Measurements from ENCODE around the gene DOP1A.
"Not testable (repeated sequence)": the region's sequence is repeated elsewhere in the genome, so short reads cannot be mapped to it uniquely, and the experiment has no call there.

The DOP1A gene

GRCh38 chr6:83182114-83182513, 114.6 kb downstream of the DOP1A start:
- no CpG with 5 or more reads among the region's 1 CpG for WGBS, 2 experiments (ENCODE audit: insufficient coverage in 2 of 2)
- no peaks in the 10 kb centered on the region for H3K9me3 ChIP-seq (ENCODE audit: control insufficient read depth, low read length)
- H3K4me3 ChIP-seq (ENCODE audit: extremely low read depth, insufficient read depth, low read length, poor library complexity, severe bottlenecking): no peak overlapping the region
- H3K27ac ChIP-seq (ENCODE audit: low read depth, low read length, severe bottlenecking): no peak overlapping the region
- peaks cover 14% of the 10 kb centered on the region for H3K4me1 ChIP-seq (ENCODE audit: control insufficient read depth, insufficient read depth, low read length, poor library complexity, severe bottlenecking)
- H3K36me3 ChIP-seq (ENCODE audit: control insufficient read depth, insufficient read depth, low read length): peaks cover 82% of the 10 kb centered on the region

- 78 to 92% methylated on average over 4 to 8 of the region's 9 CpGs for WGBS, 2 experiments (ENCODE audit: insufficient coverage in 2 of 2)
Observed at GRCh38 chr6:83183082-83183828, 115.8 kb downstream of the DOP1A start.

GRCh38 chr6:83185096-83185495, 117.6 kb downstream of the DOP1A start:
- Histone ChIP-seq H3K4me1 (ENCODE audit: control insufficient read depth, insufficient read depth, low read length, poor library complexity, severe bottlenecking) (peaks cover 14% of the 10 kb centered on the region), H3K9me3 (ENCODE audit: control insufficient read depth, low read length) (no peaks in the 10 kb centered on the region), H3K36me3 (ENCODE audit: control insufficient read depth, insufficient read depth, low read length) (peaks cover 86% of the 10 kb centered on the region), H3K27ac (ENCODE audit: low read depth, low read length, severe bottlenecking) (no peak overlapping the region), H3K4me3 (ENCODE audit: extremely low read depth, insufficient read depth, low read length, poor library complexity, severe bottlenecking) (no peak overlapping the region)
- WGBS, 2 experiments (ENCODE audit: insufficient coverage in 2 of 2): 94% methylated on average over 2 of the region's 2 CpGs; no CpG with 5 or more reads in 1 of the 2 experiments

More at GRCh38 chr6:83183082-83183828, 115.8 kb downstream of the DOP1A start:
- H3K27ac ChIP-seq (ENCODE audit: low read depth, low read length, severe bottlenecking): peak overlapping the region; percentile 88
- H3K9me3 ChIP-seq (ENCODE audit: control insufficient read depth, low read length): no peaks in the 10 kb centered on the region
- H3K4me1 ChIP-seq (ENCODE audit: control insufficient read depth, insufficient read depth, low read length, poor library complexity, severe bottlenecking): peaks cover 14% of the 10 kb centered on the region
- H3K4me3 ChIP-seq (ENCODE audit: extremely low read depth, insufficient read depth, low read length, poor library complexity, severe bottlenecking): no peak overlapping the region
- peaks cover 82% of the 10 kb centered on the region for H3K36me3 ChIP-seq (ENCODE audit: control insufficient read depth, insufficient read depth, low read length)

DNA sequence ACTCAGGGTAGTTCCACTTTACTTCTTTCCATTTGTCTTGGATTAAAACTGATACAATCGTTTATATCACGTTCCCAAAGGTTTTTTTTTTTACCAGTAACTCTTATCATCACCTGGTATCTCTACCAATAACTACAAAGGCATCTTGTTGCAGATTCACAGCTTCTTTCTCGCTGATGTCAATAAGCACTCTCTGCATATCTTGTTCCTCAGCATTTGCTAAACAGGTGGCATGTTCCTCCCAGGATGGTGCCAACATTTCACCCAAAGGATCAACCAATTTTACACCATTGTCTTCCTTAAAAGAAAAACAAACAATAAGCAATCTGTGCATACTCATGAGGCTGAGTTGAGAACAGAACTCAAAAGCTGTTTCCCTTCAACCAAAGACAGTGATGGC, 121.0 kb downstream of the DOP1A start:
- no peak overlapping the region for H3K27ac ChIP-seq (ENCODE audit: low read depth, low read length, severe bottlenecking)
- H3K4me3 ChIP-seq (ENCODE audit: extremely low read depth, insufficient read depth, low read length, poor library complexity, severe bottlenecking): no peak overlapping the region
- no peaks in the 10 kb centered on the region for H3K9me3 ChIP-seq (ENCODE audit: control insufficient read depth, low read length)
- H3K36me3 ChIP-seq (ENCODE audit: control insufficient read depth, insufficient read depth, low read length): peaks cover 72% of the 10 kb centered on the region
- 84 to 85% methylated on average over 1 to 3 of the region's 3 CpGs for WGBS, 2 experiments (ENCODE audit: insufficient coverage in 2 of 2)
- peaks cover 14% of the 10 kb centered on the region for H3K4me1 ChIP-seq (ENCODE audit: control insufficient read depth, insufficient read depth, low read length, poor library complexity, severe bottlenecking)

GRCh38 chr6:83190626-83191025, 123.2 kb downstream of the DOP1A start:
- Histone ChIP-seq H3K4me1 (ENCODE audit: control insufficient read depth, insufficient read depth, low read length, poor library complexity, severe bottlenecking) (peaks cover 8% of the 10 kb centered on the region), H3K9me3 (ENCODE audit: control insufficient read depth, low read length) (no peaks in the 10 kb centered on the region), H3K36me3 (ENCODE audit: control insufficient read depth, insufficient read depth, low read length) (peaks cover 61% of the 10 kb centered on the region), H3K4me3 (ENCODE audit: extremely low read depth, insufficient read depth, low read length, poor library complexity, severe bottlenecking) (peak overlapping the region; percentile 19), H3K27ac (ENCODE audit: low read depth, low read length, severe bottlenecking) (no peak overlapping the region)
- 96 to 100% methylated on average over 1 to 5 of the region's 6 CpGs for WGBS, 2 experiments (ENCODE audit: insufficient coverage in 2 of 2)

DNA sequence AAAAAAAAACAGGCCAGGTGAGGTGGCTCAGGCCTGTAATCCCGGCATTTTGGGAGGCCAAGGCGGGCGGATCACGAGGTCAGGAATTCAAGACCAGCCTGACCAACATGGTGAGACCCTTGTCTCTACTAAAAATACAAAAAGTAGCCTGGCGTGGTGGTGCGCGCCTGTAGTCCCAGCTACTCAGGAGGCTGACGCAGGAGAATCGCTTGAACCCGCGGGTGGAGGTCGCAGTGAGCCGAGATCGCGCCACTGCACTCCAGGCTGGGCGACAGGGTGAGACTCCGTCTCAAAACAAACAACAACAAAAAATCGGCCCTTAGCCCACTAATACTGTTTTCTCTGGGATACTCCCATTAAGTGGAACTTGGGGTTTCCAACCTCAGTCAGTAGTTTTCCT, 124.5 kb downstream of the DOP1A start:
- H3K9me3 ChIP-seq (ENCODE audit: control insufficient read depth, low read length); H3K4me1 ChIP-seq (ENCODE audit: control insufficient read depth, insufficient read depth, low read length, poor library complexity, severe bottlenecking); H3K27ac ChIP-seq (ENCODE audit: low read depth, low read length, severe bottlenecking): not testable (repeated sequence)
- H3K4me3 ChIP-seq (ENCODE audit: extremely low read depth, insufficient read depth, low read length, poor library complexity, severe bottlenecking): peak overlapping the region; percentile 90
- peaks cover 65% of the 10 kb centered on the region for H3K36me3 ChIP-seq (ENCODE audit: control insufficient read depth, insufficient read depth, low read length)
- WGBS, 2 experiments (ENCODE audit: insufficient coverage in 2 of 2): 94 to 96% methylated on average over 8 to 15 of the region's 18 CpGs

DNA sequence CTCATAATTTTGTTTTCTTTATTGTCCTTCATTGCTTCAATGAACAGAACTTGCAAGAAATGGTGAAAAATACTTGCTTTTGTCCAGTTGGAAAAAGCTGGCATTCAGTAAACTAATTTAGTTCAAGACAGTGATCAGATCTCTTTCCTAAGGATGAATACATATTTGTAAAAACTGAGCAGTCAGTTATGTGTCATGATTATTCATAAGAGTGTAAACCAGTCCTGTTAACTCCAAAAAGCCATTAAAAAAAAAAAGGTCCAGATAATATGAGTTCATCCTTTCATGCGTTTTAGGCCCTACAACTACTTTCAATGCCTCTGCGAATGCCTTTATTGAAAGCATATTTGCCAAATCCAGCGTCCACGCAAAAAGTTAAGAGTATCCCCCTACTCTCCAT, 125.0 kb downstream of the DOP1A start:
- peaks cover 8% of the 10 kb centered on the region for H3K4me1 ChIP-seq (ENCODE audit: control insufficient read depth, insufficient read depth, low read length, poor library complexity, severe bottlenecking)
- H3K36me3 ChIP-seq (ENCODE audit: control insufficient read depth, insufficient read depth, low read length): peaks cover 65% of the 10 kb centered on the region
- peak overlapping the region; percentile 91 for H3K27ac ChIP-seq (ENCODE audit: low read depth, low read length, severe bottlenecking)
- H3K4me3 ChIP-seq (ENCODE audit: extremely low read depth, insufficient read depth, low read length, poor library complexity, severe bottlenecking): peak overlapping the region; percentile 90
- H3K9me3 ChIP-seq (ENCODE audit: control insufficient read depth, low read length): no peaks in the 10 kb centered on the region
- WGBS, 2 experiments (ENCODE audit: insufficient coverage in 2 of 2): 0% methylated on average over 4 of the region's 4 CpGs

DNA sequence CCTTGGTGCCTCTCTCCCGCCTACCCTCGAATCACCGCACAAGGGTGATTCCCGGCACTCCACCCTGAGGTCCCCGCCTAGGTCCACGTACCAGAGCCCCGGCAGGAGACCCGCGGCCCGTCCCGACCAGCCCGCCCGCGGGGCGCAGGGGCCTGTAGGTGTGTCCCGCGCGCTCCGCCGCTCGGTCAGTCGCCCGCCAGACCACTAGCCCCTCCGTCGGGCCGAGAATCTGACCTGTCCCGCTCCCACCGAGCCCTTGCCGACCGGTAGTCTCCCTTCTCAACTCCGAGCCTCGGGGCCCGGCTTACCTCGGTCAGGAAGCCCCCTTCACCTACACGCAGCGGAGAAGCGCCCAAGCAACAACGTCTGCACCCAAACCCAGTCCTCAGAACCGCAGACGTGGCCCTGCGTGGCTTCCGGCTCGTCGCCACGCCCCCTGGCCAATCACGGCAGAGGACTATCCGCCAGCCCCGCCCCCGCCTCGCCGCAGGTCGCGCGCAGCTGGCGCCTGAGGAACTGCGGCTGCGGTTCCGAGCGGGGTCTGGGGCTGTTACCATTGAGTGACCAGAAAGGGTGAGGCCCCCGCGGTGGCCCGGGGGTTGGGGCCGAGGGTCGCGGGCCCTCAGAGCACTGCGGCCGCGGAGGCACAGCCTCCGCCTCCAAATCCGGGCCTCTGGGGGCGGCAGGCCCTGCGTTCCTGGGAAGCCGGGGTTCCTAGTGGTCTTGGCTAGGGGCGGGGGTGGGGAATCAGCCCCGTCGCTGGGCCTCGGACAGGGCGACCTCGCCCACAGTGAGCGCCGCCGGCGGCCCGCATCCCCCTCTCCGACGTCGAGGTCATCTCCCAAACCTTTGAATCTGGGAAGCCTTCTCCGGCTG, 125.6 kb downstream of the DOP1A start, which contains the start of the genes PGM3 and RWDD2A:
TSS of gene PGM3 (minus strand) at position 395 of the 876 bp plus-strand sequence. CDS start 2,253 bp downstream, outside the sequence.
TSS of gene RWDD2A (plus strand) at position 487 of the 876 bp plus-strand sequence. CDS start 1,095 bp downstream, outside the sequence.
- H3K27ac ChIP-seq (ENCODE audit: low read depth, low read length, severe bottlenecking): peak within 1 kb of the TSS; percentile 91
- H3K4me1 ChIP-seq (ENCODE audit: control insufficient read depth, insufficient read depth, low read length, poor library complexity, severe bottlenecking): peaks cover 8% of the 10 kb centered on the region
- H3K36me3 ChIP-seq (ENCODE audit: control insufficient read depth, insufficient read depth, low read length): peaks cover 64% of the 10 kb centered on the region
- H3K4me3 ChIP-seq (ENCODE audit: extremely low read depth, insufficient read depth, low read length, poor library complexity, severe bottlenecking): peak within 1 kb of the TSS; percentile 90
- no peaks in the 10 kb centered on the region for H3K9me3 ChIP-seq (ENCODE audit: control insufficient read depth, low read length)
- WGBS, 2 experiments (ENCODE audit: insufficient coverage in 2 of 2): 0 to 1% methylated on average over 65 to 86 of the region's 88 CpGs

GRCh38 chr6:83193747-83194566, 126.5 kb downstream of the DOP1A start:
- H3K27ac ChIP-seq (ENCODE audit: low read depth, low read length, severe bottlenecking): peak overlapping the region; percentile 91
- peak overlapping the region; percentile 90 for H3K4me3 ChIP-seq (ENCODE audit: extremely low read depth, insufficient read depth, low read length, poor library complexity, severe bottlenecking)
- peaks cover 55% of the 10 kb centered on the region for H3K36me3 ChIP-seq (ENCODE audit: control insufficient read depth, insufficient read depth, low read length)
- 3 to 4% methylated on average over 25 to 28 of the region's 44 CpGs for WGBS, 2 experiments (ENCODE audit: insufficient coverage in 2 of 2)
- no peaks in the 10 kb centered on the region for H3K9me3 ChIP-seq (ENCODE audit: control insufficient read depth, low read length)
- H3K4me1 ChIP-seq (ENCODE audit: control insufficient read depth, insufficient read depth, low read length, poor library complexity, severe bottlenecking): peaks cover 8% of the 10 kb centered on the region

All from mesodermal cell (in vitro differentiated cells).